ENCODE measurements around the gene CDK14.

Gene CDK14

GRCh38 chr7:90680484-90680883, 84.4 kb downstream of the CDK14 start:
- no peak overlapping the region for H3K4me3 ChIP-seq (ENCODE audit: low read depth, low read length)

GRCh38 chr7:90681336-90682022, 85.4 kb downstream of the CDK14 start:
- peaks cover 32% of the 10 kb centered on the region for H3K4me1 ChIP-seq (ENCODE audit: control insufficient read depth, insufficient read depth, low read length)
- H3K9ac ChIP-seq (ENCODE audit: low read depth, low read length): no peak overlapping the region

More at GRCh38 chr7:90680484-90680883, 84.4 kb downstream of the CDK14 start:
- Histone ChIP-seq H3K9me3 (ENCODE audit: control insufficient read depth, insufficient read depth, low read length) (no peaks in the 10 kb centered on the region), H3K27ac (ENCODE audit: low read depth, low read length) (no peak overlapping the region), H3K36me3 (ENCODE audit: control insufficient read depth, insufficient read depth, low read length) (no peaks in the 10 kb centered on the region), H3K4me1 (ENCODE audit: control insufficient read depth, insufficient read depth, low read length) (peaks cover 32% of the 10 kb centered on the region), H3K9ac (ENCODE audit: low read depth, low read length) (no peak overlapping the region), H3K27me3 (ENCODE audit: control insufficient read depth, insufficient read depth, low read length) (no peaks in the 10 kb centered on the region)

GRCh38 chr7:90686146-90686545, 90.0 kb downstream of the CDK14 start:
- no peaks in the 10 kb centered on the region for H3K27me3 ChIP-seq (ENCODE audit: control insufficient read depth, insufficient read depth, low read length)
- H3K9me3 ChIP-seq (ENCODE audit: control insufficient read depth, insufficient read depth, low read length): no peaks in the 10 kb centered on the region
- H3K9ac ChIP-seq (ENCODE audit: low read depth, low read length): no peak overlapping the region
- no peak overlapping the region for H3K27ac ChIP-seq (ENCODE audit: low read depth, low read length)
- H3K4me1 ChIP-seq (ENCODE audit: control insufficient read depth, insufficient read depth, low read length): peaks cover 11% of the 10 kb centered on the region; the same call in 1 of the 2 replicates
- no peak overlapping the region for H3K4me3 ChIP-seq (ENCODE audit: low read depth, low read length)
- no peaks in the 10 kb centered on the region for H3K36me3 ChIP-seq (ENCODE audit: control insufficient read depth, insufficient read depth, low read length)

More at GRCh38 chr7:90681336-90682022, 85.4 kb downstream of the CDK14 start:
- H3K27ac ChIP-seq (ENCODE audit: low read depth, low read length): no peak overlapping the region
- H3K27me3 ChIP-seq (ENCODE audit: control insufficient read depth, insufficient read depth, low read length): no peaks in the 10 kb centered on the region
- no peaks in the 10 kb centered on the region for H3K9me3 ChIP-seq (ENCODE audit: control insufficient read depth, insufficient read depth, low read length)
- no peaks in the 10 kb centered on the region for H3K36me3 ChIP-seq (ENCODE audit: control insufficient read depth, insufficient read depth, low read length)
- H3K4me3 ChIP-seq (ENCODE audit: low read depth, low read length): no peak overlapping the region

- Histone ChIP-seq H3K27ac (ENCODE audit: low read depth, low read length) (no peak overlapping the region), H3K9me3 (ENCODE audit: control insufficient read depth, insufficient read depth, low read length) (no peaks in the 10 kb centered on the region), H3K4me3 (ENCODE audit: low read depth, low read length) (no peak overlapping the region), H3K9ac (ENCODE audit: low read depth, low read length) (no peak overlapping the region), H3K36me3 (ENCODE audit: control insufficient read depth, insufficient read depth, low read length) (no peaks in the 10 kb centered on the region), H3K4me1 (ENCODE audit: control insufficient read depth, insufficient read depth, low read length) (peaks cover 8% of the 10 kb centered on the region; the same call in 1 of the 2 replicates), H3K27me3 (ENCODE audit: control insufficient read depth, insufficient read depth, low read length) (no peaks in the 10 kb centered on the region)
Observed at GRCh38 chr7:90688810-90689209, 92.7 kb downstream of the CDK14 start.

- Histone ChIP-seq H3K36me3 (ENCODE audit: control insufficient read depth, insufficient read depth, low read length) (no peaks in the 10 kb centered on the region), H3K9ac (ENCODE audit: low read depth, low read length) (no peak overlapping the region), H3K27me3 (ENCODE audit: control insufficient read depth, insufficient read depth, low read length) (no peaks in the 10 kb centered on the region), H3K27ac (ENCODE audit: low read depth, low read length) (no peak overlapping the region), H3K4me3 (ENCODE audit: low read depth, low read length) (no peak overlapping the region), H3K9me3 (ENCODE audit: control insufficient read depth, insufficient read depth, low read length) (no peaks in the 10 kb centered on the region), H3K4me1 (ENCODE audit: control insufficient read depth, insufficient read depth, low read length) (peaks cover 8% of the 10 kb centered on the region; the same call in 1 of the 2 replicates)
Observed at GRCh38 chr7:90689260-90689659, 93.1 kb downstream of the CDK14 start.

GRCh38 chr7:90690159-90690858, 94.2 kb downstream of the CDK14 start:
- H3K4me1 ChIP-seq (ENCODE audit: control insufficient read depth, insufficient read depth, low read length): peaks cover 8% of the 10 kb centered on the region; the same call in 1 of the 2 replicates
- H3K27ac ChIP-seq (ENCODE audit: low read depth, low read length): no peak overlapping the region
- H3K4me3 ChIP-seq (ENCODE audit: low read depth, low read length): no peak overlapping the region
- no peak overlapping the region for H3K9ac ChIP-seq (ENCODE audit: low read depth, low read length)
- H3K27me3 ChIP-seq (ENCODE audit: control insufficient read depth, insufficient read depth, low read length): no peaks in the 10 kb centered on the region
- no peaks in the 10 kb centered on the region for H3K9me3 ChIP-seq (ENCODE audit: control insufficient read depth, insufficient read depth, low read length)
- no peaks in the 10 kb centered on the region for H3K36me3 ChIP-seq (ENCODE audit: control insufficient read depth, insufficient read depth, low read length)

GRCh38 chr7:90692396-90692795, 96.3 kb downstream of the CDK14 start:
- Histone ChIP-seq H3K4me3 (ENCODE audit: low read depth, low read length) (no peak overlapping the region), H3K36me3 (ENCODE audit: control insufficient read depth, insufficient read depth, low read length) (no peaks in the 10 kb centered on the region), H3K9me3 (ENCODE audit: control insufficient read depth, insufficient read depth, low read length) (no peaks in the 10 kb centered on the region), H3K27me3 (ENCODE audit: control insufficient read depth, insufficient read depth, low read length) (no peaks in the 10 kb centered on the region), H3K4me1 (ENCODE audit: control insufficient read depth, insufficient read depth, low read length) (peaks cover 8% of the 10 kb centered on the region; the same call in 1 of the 2 replicates), H3K27ac (ENCODE audit: low read depth, low read length) (no peak overlapping the region), H3K9ac (ENCODE audit: low read depth, low read length) (no peak overlapping the region)

- H3K9me3 ChIP-seq (ENCODE audit: control insufficient read depth, insufficient read depth, low read length): no peaks in the 10 kb centered on the region
- H3K9ac ChIP-seq (ENCODE audit: low read depth, low read length): no peak overlapping the region
- H3K27me3 ChIP-seq (ENCODE audit: control insufficient read depth, insufficient read depth, low read length): no peaks in the 10 kb centered on the region
- H3K36me3 ChIP-seq (ENCODE audit: control insufficient read depth, insufficient read depth, low read length): no peaks in the 10 kb centered on the region
- H3K4me3 ChIP-seq (ENCODE audit: low read depth, low read length): no peak overlapping the region
- peaks cover 8% of the 10 kb centered on the region; the same call in 1 of the 2 replicates for H3K4me1 ChIP-seq (ENCODE audit: control insufficient read depth, insufficient read depth, low read length)
- no peak overlapping the region for H3K27ac ChIP-seq (ENCODE audit: low read depth, low read length)
Observed at GRCh38 chr7:90692947-90693346, 96.8 kb downstream of the CDK14 start.

GRCh38 chr7:90693939-90694338, 97.8 kb downstream of the CDK14 start:
- peaks cover 2% of the 10 kb centered on the region; the same call in 1 of the 2 replicates for H3K4me1 ChIP-seq (ENCODE audit: control insufficient read depth, insufficient read depth, low read length)
- no peaks in the 10 kb centered on the region for H3K9me3 ChIP-seq (ENCODE audit: control insufficient read depth, insufficient read depth, low read length)
- H3K36me3 ChIP-seq (ENCODE audit: control insufficient read depth, insufficient read depth, low read length): no peaks in the 10 kb centered on the region
- no peak overlapping the region for H3K9ac ChIP-seq (ENCODE audit: low read depth, low read length)
- H3K4me3 ChIP-seq (ENCODE audit: low read depth, low read length): no peak overlapping the region
- H3K27me3 ChIP-seq (ENCODE audit: control insufficient read depth, insufficient read depth, low read length): no peaks in the 10 kb centered on the region
- H3K27ac ChIP-seq (ENCODE audit: low read depth, low read length): no peak overlapping the region

- Histone ChIP-seq H3K9me3 (ENCODE audit: control insufficient read depth, insufficient read depth, low read length) (no peaks in the 10 kb centered on the region), H3K27me3 (ENCODE audit: control insufficient read depth, insufficient read depth, low read length) (no peaks in the 10 kb centered on the region), H3K36me3 (ENCODE audit: control insufficient read depth, insufficient read depth, low read length) (no peaks in the 10 kb centered on the region), H3K9ac (ENCODE audit: low read depth, low read length) (no peak overlapping the region), H3K4me1 (ENCODE audit: control insufficient read depth, insufficient read depth, low read length) (peaks cover 8% of the 10 kb centered on the region), H3K4me3 (ENCODE audit: low read depth, low read length) (no peak overlapping the region), H3K27ac (ENCODE audit: low read depth, low read length) (no peak overlapping the region)
Observed at GRCh38 chr7:90698616-90699015, 102.5 kb downstream of the CDK14 start.

GRCh38 chr7:90701021-90701420, 104.9 kb downstream of the CDK14 start:
- no peaks in the 10 kb centered on the region for H3K27me3 ChIP-seq (ENCODE audit: control insufficient read depth, insufficient read depth, low read length)
- no peaks in the 10 kb centered on the region for H3K36me3 ChIP-seq (ENCODE audit: control insufficient read depth, insufficient read depth, low read length)
- no peak overlapping the region for H3K27ac ChIP-seq (ENCODE audit: low read depth, low read length)
- H3K9ac ChIP-seq (ENCODE audit: low read depth, low read length): no peak overlapping the region
- H3K4me1 ChIP-seq (ENCODE audit: control insufficient read depth, insufficient read depth, low read length): peaks cover 10% of the 10 kb centered on the region
- no peak overlapping the region for H3K4me3 ChIP-seq (ENCODE audit: low read depth, low read length)
- no peaks in the 10 kb centered on the region for H3K9me3 ChIP-seq (ENCODE audit: control insufficient read depth, insufficient read depth, low read length)

All from HUES48 (cell line).